Measurements from ENCODE around the gene DICER1. TPM values are rescaled to one million over a fixed set of nuclear protein-coding genes. Genes with fewer than 3 reads are reported as not detected.

Gene DICER1
- total and polyA plus RNA-seq, 2 experiments from 2014 or later = 21.4 to 59.2 TPM

- Histone ChIP-seq H3K9me2 (ENCODE audit: insufficient read depth) (peaks cover 10% of the 10 kb centered on the region; the same call in 1 of the 2 replicates), H4K20me1 (replicated peaks; ENCODE audit: insufficient read depth) (no peaks in the 10 kb centered on the region), H3F3A (replicated peaks; ENCODE audit: low read depth) (no peaks in the 10 kb centered on the region), H3K27ac (ENCODE audit: low read depth) (no peak overlapping the region), H2AFZ (no peak overlapping the region), H3K27me3 (ENCODE audit: insufficient read depth) (no peaks in the 10 kb centered on the region), H3K36me3 (ENCODE audit: insufficient read depth) (no peaks in the 10 kb centered on the region), H3K4me1 (ENCODE audit: insufficient read depth) (no peaks in the 10 kb centered on the region), H3K79me2 (replicated peaks; ENCODE audit: insufficient read depth) (no peaks in the 10 kb centered on the region), H3K4me2 (no peak overlapping the region), H3K4me3 (no peak overlapping the region)
- no peak for DNase-seq (ENCODE audit: low spot score)
- H3K27me3 Mint-ChIP-seq (ENCODE audit: insufficient read depth, low read depth, poor library complexity) = peaks cover 7% of the 10 kb centered on the region
- H3K36me3 Mint-ChIP-seq (ENCODE audit: low read depth) = no peaks in the 10 kb centered on the region; the same call in 2 of the 3 replicates
- peaks cover 6% of the 10 kb centered on the region; the same call in 2 of the 3 replicates for H3K4me1 Mint-ChIP-seq
- no peaks in the 10 kb centered on the region; the same call in 2 of the 3 replicates for H3K9me3 Mint-ChIP-seq
- no peak overlapping the region for H3K4me3 Mint-ChIP-seq
- no peak for ATAC-seq
- H3K27ac Mint-ChIP-seq = no peak overlapping the region
- TF ChIP-seq ETS1 (IDR thresholded peaks at IDR 0.05) (no peak), CREB1 (CRISPR knock-in tag; IDR thresholded peaks at IDR 0.05; ENCODE audit: low read depth) (no peak), STAT1 (IDR thresholded peaks at IDR 0.05; ENCODE audit: unreplicated experiment) (no peak)
Measured at GRCh38 chr14:95039993-95040348, 117.4 kb downstream of the DICER1 start.

- Mint-ChIP-seq H3K4me1 (peaks cover 8% of the 10 kb centered on the region; the same call in 2 of the 3 replicates), H3K4me3 (no peak overlapping the region), H3K9me3 (no peaks in the 10 kb centered on the region; the same call in 2 of the 3 replicates), H3K36me3 (ENCODE audit: low read depth) (no peaks in the 10 kb centered on the region; the same call in 2 of the 3 replicates), H3K27me3 (ENCODE audit: insufficient read depth, low read depth, poor library complexity) (peaks cover 7% of the 10 kb centered on the region), H3K27ac (no peak overlapping the region)
- Histone ChIP-seq H4K20me1 (replicated peaks; ENCODE audit: insufficient read depth) (no peaks in the 10 kb centered on the region), H3K4me1 (ENCODE audit: insufficient read depth) (no peaks in the 10 kb centered on the region), H3K27ac (ENCODE audit: low read depth) (no peak overlapping the region), H3F3A (replicated peaks; ENCODE audit: low read depth) (no peaks in the 10 kb centered on the region), H3K4me3 (no peak overlapping the region), H3K36me3 (ENCODE audit: insufficient read depth) (no peaks in the 10 kb centered on the region), H3K4me2 (no peak overlapping the region), H3K9me2 (ENCODE audit: insufficient read depth) (peaks cover 10% of the 10 kb centered on the region; the same call in 1 of the 2 replicates), H3K79me2 (replicated peaks; ENCODE audit: insufficient read depth) (no peaks in the 10 kb centered on the region), H3K27me3 (ENCODE audit: insufficient read depth) (no peaks in the 10 kb centered on the region), H2AFZ (no peak overlapping the region)
- TF ChIP-seq NANOG (IDR thresholded peaks at IDR 0.05; ENCODE audit: borderline replicate concordance) = no peak
- no peak for TF ChIP-seq STAT1 (IDR thresholded peaks at IDR 0.05; ENCODE audit: unreplicated experiment)
- no peak for TF ChIP-seq ZNF462 (CRISPR knock-in tag; IDR thresholded peaks at IDR 0.05)
- no peak for TF ChIP-seq JUNB (IDR thresholded peaks at IDR 0.05; ENCODE audit: unreplicated experiment)
- no peak for TF ChIP-seq ZNF114 (CRISPR knock-in tag; IDR thresholded peaks at IDR 0.05)
- TF ChIP-seq ZNF331 (CRISPR knock-in tag; IDR thresholded peaks at IDR 0.05; ENCODE audit: low read depth) = no peak
- no peak for TF ChIP-seq CREB1 (CRISPR knock-in tag; IDR thresholded peaks at IDR 0.05; ENCODE audit: low read depth)
- no peak for TF ChIP-seq EZH2phosphoT487 (IDR thresholded peaks at IDR 0.05; ENCODE audit: unreplicated experiment)
- TF ChIP-seq EZH2 (IDR thresholded peaks at IDR 0.05; ENCODE audit: low read depth, unreplicated experiment) = no peak
- ATAC-seq = no peak
- no peak for DNase-seq (ENCODE audit: low spot score)
Measured at GRCh38 chr14:95039259-95039992, 117.9 kb downstream of the DICER1 start.
